WTC11 (cell line): Measurements from ENCODE around the gene CELF4. TPM values are rescaled to one million over a fixed set of nuclear protein-coding genes. Genes with fewer than 3 reads are reported as not detected.

Source experiments
- ATAC-seq: fragments of 200-7000 bp; cut with Tn5 transposase; 2 replicates; pipeline ENCODE4 v1.10.0; 2021; ENCODE audit warnings: mild to moderate bottlenecking, moderate library complexity
- CTCF ChIA-PET: fragments of 300-600 bp; sonication (Branson Sonifier 250); formaldehyde crosslinking; loops from one replicate; lab custom pipeline; 2021; ENCODE audit warnings: antibody characterized with exemption; lab: Charles Lee
- POLR2A ChIA-PET: fragments of 350-600 bp; sonication (Branson Sonifier 250); formaldehyde crosslinking; loops from one replicate; lab custom pipeline; 2021; ENCODE audit warnings: antibody characterized with exemption; lab: Charles Lee
- DNase-seq: peaks from one replicate; pipeline ENCODE4 v3.0.0; 2021; ENCODE audit warnings: low spot score
- H3K27ac Mint-ChIP-seq: 2 replicates; pipeline ENCODE4 v1.8.0; 2021; ENCODE audit warnings: mixed read lengths
- H3K27me3 Mint-ChIP-seq: 2 replicates; pipeline ENCODE4 v1.8.0; 2021; ENCODE audit warnings: low read depth, mild to moderate bottlenecking, moderate library complexity, mixed read lengths
- H3K36me3 Mint-ChIP-seq: 2 replicates; pipeline ENCODE4 v1.8.0; 2021; ENCODE audit warnings: mixed read lengths
- H3K4me1 Mint-ChIP-seq: 2 replicates; pipeline ENCODE4 v1.8.0; 2022; ENCODE audit warnings: mixed read lengths
- H3K4me3 Mint-ChIP-seq: 2 replicates; pipeline ENCODE4 v1.8.0; 2021; ENCODE audit warnings: mild to moderate bottlenecking, moderate library complexity, mixed read lengths
- H3K9me3 Mint-ChIP-seq: 2 replicates; pipeline ENCODE4 v1.8.0; 2021; ENCODE audit warnings: mixed read lengths
- AFF4 ChIP-seq: sonication (generic); formaldehyde crosslinking; IDR thresholded peaks from 2 replicates; pipeline ENCODE4 v1.8.1; 2023; ENCODE audit warnings: mild to moderate bottlenecking, missing genetic modification reagents, borderline replicate concordance
- ATF6 ChIP-seq: sonication (generic); formaldehyde crosslinking; IDR thresholded peaks from 2 replicates; pipeline ENCODE4 v1.8.1; 2023; ENCODE audit warnings: mild to moderate bottlenecking, missing genetic modification reagents
- CDX4 ChIP-seq: fragments of 250-450 bp; sonication (Bioruptor Pico); IDR thresholded peaks from 2 replicates; pipeline ENCODE4 v1.9.0; 2021; ENCODE audit warnings: moderate library complexity, mild to moderate bottlenecking, inconsistent platforms, borderline replicate concordance
- ESRRA ChIP-seq: sonication (generic); formaldehyde crosslinking; IDR thresholded peaks from 2 replicates; pipeline ENCODE4 v1.8.1; 2022; ENCODE audit warnings: mild to moderate bottlenecking, missing genetic modification reagents, borderline replicate concordance
- ETV6 ChIP-seq: sonication (generic); formaldehyde crosslinking; IDR thresholded peaks from 2 replicates; pipeline ENCODE4 v1.8.1; 2022; ENCODE audit warnings: mild to moderate bottlenecking, missing genetic modification reagents
- IRF2 ChIP-seq: sonication (generic); formaldehyde crosslinking; IDR thresholded peaks from 2 replicates; pipeline ENCODE4 v1.8.0; 2022; ENCODE audit warnings: low read depth, missing genetic modification reagents, borderline replicate concordance
- JAZF1 ChIP-seq: fragments of 250-450 bp; sonication (Bioruptor Pico); IDR thresholded peaks from 2 replicates; pipeline ENCODE4 v1.9.0; 2021; ENCODE audit warnings: moderate library complexity, mild to moderate bottlenecking, inconsistent platforms
- MAX ChIP-seq: sonication (generic); formaldehyde crosslinking; IDR thresholded peaks from 2 replicates; pipeline ENCODE4 v1.8.0; 2022; ENCODE audit warnings: mild to moderate bottlenecking, missing genetic modification reagents
- NFATC4 ChIP-seq: fragments of 250-450 bp; sonication (Bioruptor Pico); IDR thresholded peaks from 2 replicates; pipeline ENCODE4 v1.9.0; 2021; ENCODE audit warnings: mild to moderate bottlenecking
- NR2C2 ChIP-seq: sonication (generic); formaldehyde crosslinking; IDR thresholded peaks from 2 replicates; pipeline ENCODE4 v1.8.0; 2022; ENCODE audit warnings: mild to moderate bottlenecking, missing genetic modification reagents
- NR3C1 ChIP-seq: sonication (generic); formaldehyde crosslinking; conservative IDR thresholded peaks from 2 replicates; pipeline ENCODE4 v1.8.1; 2023; ENCODE audit warnings: low read depth, mild to moderate bottlenecking, missing genetic modification reagents
- SMAD4 ChIP-seq: sonication (generic); formaldehyde crosslinking; IDR thresholded peaks from 2 replicates; pipeline ENCODE4 v1.8.0; 2022; ENCODE audit warnings: mild to moderate bottlenecking, missing genetic modification reagents
- TEAD4 ChIP-seq: sonication (generic); formaldehyde crosslinking; IDR thresholded peaks from 2 replicates; pipeline ENCODE4 v1.8.0; 2022; ENCODE audit warnings: mild to moderate bottlenecking, missing genetic modification reagents
- ZNF281 ChIP-seq: sonication (generic); formaldehyde crosslinking; IDR thresholded peaks from 2 replicates; pipeline ENCODE4 v1.8.0; 2023; ENCODE audit warnings: mild to moderate bottlenecking, missing genetic modification reagents
- ZNF416 ChIP-seq: fragments of 250-450 bp; sonication (Bioruptor Pico); IDR thresholded peaks from 2 replicates; pipeline ENCODE4 v1.9.0; 2021; ENCODE audit warnings: mild to moderate bottlenecking, inconsistent platforms
- ZNF512 ChIP-seq: sonication (generic); formaldehyde crosslinking; IDR thresholded peaks from 2 replicates; pipeline ENCODE4 v1.8.1; 2022; ENCODE audit warnings: missing genetic modification reagents, borderline replicate concordance
- total RNA-seq: library from RNA; stranded (reverse); gene quantifications from 3 replicates; pipeline ENCODE4 v1.2.3, GENCODE V29; 2021

The CELF4 gene
- total RNA-seq, 1 experiment from 2014 or later = 2.9 TPM

- CTCF ChIA-PET = interaction anchor here (1.4 kb wide), 1 partner anchor 16 kb away, joined by 3 read pairs; no protein-coding TSS in a partner anchor
Observed at GRCh38 chr18:37502036-37502435, 63.6 kb downstream of the CELF4 start.

GRCh38 chr18:37501136-37501535, 64.5 kb downstream of the CELF4 start:
- Mint-ChIP-seq H3K4me3 (no peak overlapping the region), H3K36me3 (no peaks in the 10 kb centered on the region), H3K27me3 (peaks cover 2% of the 10 kb centered on the region; the same call in 1 of the 2 replicates), H3K27ac (no peak overlapping the region), H3K4me1 (peaks cover 17% of the 10 kb centered on the region), H3K9me3 (no peaks in the 10 kb centered on the region)
- CTCF ChIA-PET = interaction anchor here (1.4 kb wide), 1 partner anchor 16 kb away, joined by 3 read pairs; no protein-coding TSS in a partner anchor
- ATAC-seq (no peak), DNase-seq (no peak)
- TF ChIP-seq MAX = no peak
- no peak for TF ChIP-seq ZNF416
- POLR2A ChIA-PET = no interaction called here

More at GRCh38 chr18:37502036-37502435, 63.6 kb downstream of the CELF4 start:
- no peaks in the 10 kb centered on the region for H3K36me3 Mint-ChIP-seq
- H3K4me1 Mint-ChIP-seq = peaks cover 17% of the 10 kb centered on the region
- no peak for TF ChIP-seq ESRRA (CRISPR knock-in tag)
- no peak overlapping the region for H3K4me3 Mint-ChIP-seq
- DNase-seq (no peak), ATAC-seq (no peak)
- H3K27ac Mint-ChIP-seq = no peak overlapping the region
- H3K9me3 Mint-ChIP-seq = no peaks in the 10 kb centered on the region
- POLR2A ChIA-PET = no interaction called here
- peaks cover 2% of the 10 kb centered on the region; the same call in 1 of the 2 replicates for H3K27me3 Mint-ChIP-seq

GRCh38 chr18:37499913-37500312, 65.7 kb downstream of the CELF4 start:
- no peak overlapping the region for H3K27ac Mint-ChIP-seq
- ATAC-seq = no peak
- TF ChIP-seq TEAD4 (CRISPR knock-in tag) = no peak
- TF ChIP-seq ZNF512 = no peak
- TF ChIP-seq JAZF1 = no peak
- TF ChIP-seq NR3C1 = no peak
- no peak for TF ChIP-seq ATF6
- TF ChIP-seq ETV6 (CRISPR knock-in tag) = no peak
- no peak for TF ChIP-seq AFF4
- no peak for TF ChIP-seq CDX4 (CRISPR knock-in tag)
- TF ChIP-seq NR2C2 (CRISPR knock-in tag) = no peak
- no peak for TF ChIP-seq ZNF416
- TF ChIP-seq IRF2 (CRISPR knock-in tag) = no peak
- no peak for TF ChIP-seq NFATC4 (CRISPR knock-in tag)
- TF ChIP-seq SMAD4 (CRISPR knock-in tag) = no peak
- no peak for TF ChIP-seq ZNF281
- TF ChIP-seq, all 79 proteins: peak for 0
- H3K4me1 Mint-ChIP-seq = peaks cover 17% of the 10 kb centered on the region
- no peaks in the 10 kb centered on the region for H3K36me3 Mint-ChIP-seq
- CTCF ChIA-PET = interaction anchor here (0.7 to 1.2 kb wide), 3 partner anchors 33 to 173 kb away, joined by 3 read pairs; no protein-coding TSS in a partner anchor
- peaks cover 7% of the 10 kb centered on the region for H3K27me3 Mint-ChIP-seq
- no peak for DNase-seq
- no peak overlapping the region for H3K4me3 Mint-ChIP-seq
- H3K9me3 Mint-ChIP-seq = no peaks in the 10 kb centered on the region
- POLR2A ChIA-PET = no interaction called here
